T1000 (cell line): ENCODE data around the gene ICAM4.
"Not testable (repeated sequence)": the region's sequence is repeated elsewhere in the genome, so short reads cannot be mapped to it uniquely, and the experiment has no call there.

Experiments used
- DNase-seq: peaks from one replicate; lab custom pipeline; 2025; ENCODE audit warnings: mixed read lengths; lab: John Stamatoyannopoulos, UW

The ICAM4 gene, protein sequence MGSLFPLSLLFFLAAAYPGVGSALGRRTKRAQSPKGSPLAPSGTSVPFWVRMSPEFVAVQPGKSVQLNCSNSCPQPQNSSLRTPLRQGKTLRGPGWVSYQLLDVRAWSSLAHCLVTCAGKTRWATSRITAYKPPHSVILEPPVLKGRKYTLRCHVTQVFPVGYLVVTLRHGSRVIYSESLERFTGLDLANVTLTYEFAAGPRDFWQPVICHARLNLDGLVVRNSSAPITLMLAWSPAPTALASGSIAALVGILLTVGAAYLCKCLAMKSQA

DNA sequence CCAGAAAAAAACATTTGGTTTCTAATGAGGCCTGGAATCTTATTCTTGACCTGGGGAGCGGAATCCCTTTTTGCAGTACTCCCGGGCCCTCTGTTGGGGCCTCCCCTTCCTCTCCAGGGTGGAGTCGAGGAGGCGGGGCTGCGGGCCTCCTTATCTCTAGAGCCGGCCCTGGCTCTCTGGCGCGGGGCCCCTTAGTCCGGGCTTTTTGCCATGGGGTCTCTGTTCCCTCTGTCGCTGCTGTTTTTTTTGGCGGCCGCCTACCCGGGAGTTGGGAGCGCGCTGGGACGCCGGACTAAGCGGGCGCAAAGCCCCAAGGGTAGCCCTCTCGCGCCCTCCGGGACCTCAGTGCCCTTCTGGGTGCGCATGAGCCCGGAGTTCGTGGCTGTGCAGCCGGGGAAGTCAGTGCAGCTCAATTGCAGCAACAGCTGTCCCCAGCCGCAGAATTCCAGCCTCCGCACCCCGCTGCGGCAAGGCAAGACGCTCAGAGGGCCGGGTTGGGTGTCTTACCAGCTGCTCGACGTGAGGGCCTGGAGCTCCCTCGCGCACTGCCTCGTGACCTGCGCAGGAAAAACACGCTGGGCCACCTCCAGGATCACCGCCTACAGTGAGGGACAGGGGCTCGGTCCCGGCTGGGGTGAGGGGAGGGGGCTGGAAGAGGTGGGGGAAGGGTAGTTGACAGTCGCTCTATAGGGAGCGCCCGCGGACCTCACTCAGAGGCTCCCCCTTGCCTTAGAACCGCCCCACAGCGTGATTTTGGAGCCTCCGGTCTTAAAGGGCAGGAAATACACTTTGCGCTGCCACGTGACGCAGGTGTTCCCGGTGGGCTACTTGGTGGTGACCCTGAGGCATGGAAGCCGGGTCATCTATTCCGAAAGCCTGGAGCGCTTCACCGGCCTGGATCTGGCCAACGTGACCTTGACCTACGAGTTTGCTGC, at the start of gene ICAM4:
Gene ICAM4 (plus strand): TSS at position 153 of the 935 bp plus-strand sequence. CDS start 58 bp downstream, at position 211.
- no peak for DNase-seq

DNA sequence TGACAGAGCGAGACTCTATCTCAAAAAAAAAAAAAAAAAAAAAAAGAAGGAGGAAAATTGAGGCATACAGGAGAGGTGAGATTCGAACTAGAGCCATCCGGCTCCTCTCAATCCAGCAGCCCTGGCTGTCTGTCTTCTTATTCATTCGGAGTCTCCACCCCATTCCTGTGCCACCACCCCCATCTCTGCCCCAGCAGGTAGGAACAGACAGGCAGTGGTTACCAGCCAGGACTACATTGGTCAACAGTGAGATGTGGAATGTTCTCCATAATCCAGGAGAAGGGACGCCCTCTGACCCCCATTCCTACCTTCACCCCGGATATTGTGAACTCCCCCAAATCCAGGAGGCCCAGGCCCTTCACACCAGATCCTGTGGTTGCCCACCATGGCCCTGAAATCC, 49.1 kb upstream of the ICAM4 start:
- no peak for DNase-seq

DNA sequence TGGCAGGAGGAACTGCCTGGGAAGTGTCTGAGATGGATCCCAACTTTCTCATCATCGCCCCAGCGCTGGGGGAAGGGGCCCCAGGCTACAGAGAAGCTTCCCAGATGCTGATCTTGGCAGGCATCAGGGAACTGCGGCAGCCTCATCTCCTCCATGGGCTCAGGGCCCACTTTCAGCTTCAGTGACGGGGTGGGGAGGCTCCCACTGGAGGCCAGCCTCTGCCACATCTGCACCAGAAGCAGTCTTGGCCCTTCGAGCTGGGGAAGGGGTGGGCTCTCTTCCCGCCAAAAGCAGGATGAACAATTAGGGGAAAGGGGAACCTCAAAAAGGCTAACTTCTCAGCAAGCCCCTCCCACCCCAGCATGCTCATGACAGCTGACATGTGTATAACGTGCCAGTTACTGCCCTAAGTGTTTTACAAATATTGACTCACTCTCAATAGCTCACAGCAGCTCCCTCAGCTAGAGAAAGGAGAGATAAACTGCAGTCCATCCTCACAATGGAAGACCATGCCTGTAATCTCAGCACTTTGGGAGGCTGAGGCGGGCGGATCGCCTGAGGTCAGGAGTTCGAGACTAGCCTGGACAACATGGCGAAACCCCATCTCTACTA, 48.5 kb upstream of the ICAM4 start:
- no peak for DNase-seq

DNA sequence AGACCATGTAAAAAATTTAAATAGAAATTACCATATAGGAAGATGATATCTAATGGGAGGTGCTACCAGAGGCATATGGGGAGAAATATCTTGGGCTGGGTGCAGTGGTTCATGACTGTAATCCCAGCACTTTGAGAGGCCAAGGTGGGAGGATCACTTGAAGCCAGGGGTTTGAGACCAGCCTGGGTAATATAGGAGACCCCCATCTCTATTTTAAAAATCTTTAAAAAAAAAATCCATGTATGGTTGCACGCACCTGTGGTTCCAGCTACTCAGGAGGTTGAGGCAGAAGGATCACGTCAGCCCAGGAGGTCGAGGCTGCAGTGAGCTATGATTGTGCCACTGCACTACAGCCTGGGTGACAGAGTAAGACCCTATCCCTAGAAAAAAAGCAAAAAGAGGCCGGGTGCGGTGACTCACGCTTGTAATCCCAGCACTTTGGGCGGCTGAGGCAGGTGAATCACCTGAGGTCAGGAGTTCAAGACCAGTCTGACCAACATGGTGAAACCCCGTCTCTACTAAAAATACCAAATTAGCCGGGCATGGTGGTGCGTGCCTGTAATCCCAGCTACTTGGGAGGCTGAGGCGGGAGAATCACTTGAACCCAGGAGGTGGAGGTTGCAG, 44.8 kb upstream of the ICAM4 start:
- DNase-seq = not testable (repeated sequence)

DNA sequence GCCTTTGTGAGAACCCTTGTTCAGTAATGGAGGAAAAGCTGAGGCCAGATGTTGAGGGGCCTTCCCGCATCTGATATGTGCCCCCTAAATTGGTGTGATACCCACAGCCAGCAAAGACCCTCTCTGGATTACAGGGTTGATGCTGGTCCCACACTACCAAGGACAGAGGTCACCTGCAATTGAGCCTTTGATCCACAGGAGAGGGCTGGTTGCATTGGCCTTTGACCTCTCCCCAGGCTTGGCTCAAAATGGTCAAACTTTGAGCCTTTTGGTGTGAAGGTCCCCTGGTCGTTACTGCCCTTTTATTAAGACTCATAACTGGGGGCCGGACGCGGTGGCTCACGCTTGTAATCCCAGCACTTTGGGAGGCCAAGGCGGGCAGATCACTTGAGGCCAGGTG, 43.1 kb upstream of the ICAM4 start:
- DNase-seq = no peak

DNA sequence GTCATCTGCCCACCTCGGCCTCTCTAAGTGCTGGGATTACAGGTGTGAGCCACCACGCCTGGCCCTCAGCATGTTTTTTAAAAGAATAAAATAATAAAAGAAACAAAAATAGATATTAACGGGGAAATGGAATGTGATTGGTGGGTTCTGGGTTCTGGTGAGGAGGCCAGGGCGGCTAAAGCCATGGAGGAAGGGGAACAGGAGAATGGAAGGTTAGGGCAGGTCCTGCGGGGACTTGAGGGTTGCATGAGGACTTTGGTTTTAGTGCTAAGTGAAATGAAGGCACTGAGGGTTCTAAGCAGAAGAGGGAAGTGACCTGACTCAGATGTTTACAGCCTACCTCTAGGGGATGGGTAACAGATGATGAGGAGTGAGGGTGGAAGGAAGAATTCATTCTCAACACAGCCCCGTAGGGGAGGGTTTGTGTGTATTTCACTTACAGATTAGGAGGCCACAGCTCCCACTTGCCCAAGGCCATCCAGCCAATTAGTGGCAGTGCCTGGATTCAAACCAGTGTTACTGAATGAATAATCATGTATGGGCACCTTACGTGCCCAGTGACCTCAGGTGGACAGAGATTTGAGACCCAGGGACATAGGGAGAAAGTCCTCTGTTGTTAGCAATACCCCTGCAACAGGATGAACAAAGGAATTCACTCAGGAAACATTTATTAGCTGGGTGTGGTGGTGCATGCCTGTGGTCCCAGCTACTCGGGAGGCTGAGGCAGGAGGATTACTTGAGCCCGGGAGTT, 41.4 kb upstream of the ICAM4 start:
- no peak for DNase-seq

DNA sequence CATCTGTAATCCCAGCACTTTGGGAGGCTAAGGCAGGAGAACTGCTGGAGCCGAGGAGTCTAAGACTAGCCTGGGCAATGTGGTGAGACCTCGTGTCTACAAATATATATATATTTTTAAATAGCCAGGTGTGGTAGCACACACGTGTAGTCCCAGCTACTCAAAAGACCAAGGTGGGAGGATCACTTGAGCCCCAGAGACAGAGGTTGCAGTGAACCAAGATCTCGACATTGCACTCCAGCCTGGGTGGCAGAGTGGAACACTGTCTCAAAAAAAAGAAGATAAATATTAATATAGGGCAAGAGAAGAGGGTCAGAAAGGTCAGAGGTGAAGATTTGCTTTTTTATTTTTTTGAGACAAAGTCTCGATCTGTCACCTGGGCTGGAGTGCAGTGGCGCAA, 40.2 kb upstream of the ICAM4 start:
- no peak for DNase-seq

DNA sequence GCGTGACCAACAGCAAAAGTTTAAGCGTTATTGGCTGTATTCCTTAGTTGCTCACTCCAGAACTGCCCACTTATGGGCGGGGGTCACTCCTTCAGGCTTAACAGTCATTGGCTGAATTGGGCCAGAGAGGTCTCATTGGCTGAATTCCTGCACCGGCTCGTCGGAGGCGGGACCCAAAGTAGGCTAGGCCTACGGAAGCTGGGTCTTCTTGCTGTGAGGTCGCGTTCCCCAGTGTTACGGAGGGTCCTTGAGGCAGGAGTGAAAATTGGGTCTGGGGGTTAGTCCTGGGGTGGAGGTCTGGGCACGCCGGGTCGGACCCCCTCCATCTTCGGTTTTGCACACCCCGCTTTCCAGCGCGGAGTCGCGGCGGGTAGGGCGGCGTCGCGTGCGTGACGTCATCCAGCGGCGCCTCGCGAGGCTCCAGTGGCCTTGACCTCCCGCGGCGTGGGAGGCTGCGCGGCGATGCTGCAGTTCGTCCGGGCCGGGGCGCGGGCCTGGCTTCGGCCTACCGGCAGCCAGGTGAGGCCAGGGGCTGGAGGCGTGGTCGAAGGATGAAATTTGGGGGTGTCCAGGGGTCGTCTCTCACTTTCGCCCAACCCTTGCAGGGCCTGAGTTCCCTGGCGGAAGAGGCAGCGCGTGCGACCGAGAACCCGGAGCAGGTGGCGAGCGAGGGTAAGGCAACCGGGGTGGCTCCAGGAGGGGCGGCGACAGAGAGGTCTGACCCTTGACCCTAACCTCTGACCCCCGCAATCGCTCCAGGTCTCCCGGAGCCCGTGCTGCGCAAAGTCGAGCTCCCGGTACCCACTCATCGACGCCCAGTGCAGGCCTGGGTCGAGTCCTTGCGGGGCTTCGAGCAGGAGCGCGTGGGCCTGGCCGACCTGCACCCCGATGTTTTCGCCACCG, 34.7 kb upstream of the ICAM4 start, which contains the start of gene MRPL4:
Gene MRPL4 (plus strand): TSS at position 423 of the 903 bp plus-strand sequence. CDS start 40 bp downstream, at position 463.
- DNase-seq = peak; percentile 92

DNA sequence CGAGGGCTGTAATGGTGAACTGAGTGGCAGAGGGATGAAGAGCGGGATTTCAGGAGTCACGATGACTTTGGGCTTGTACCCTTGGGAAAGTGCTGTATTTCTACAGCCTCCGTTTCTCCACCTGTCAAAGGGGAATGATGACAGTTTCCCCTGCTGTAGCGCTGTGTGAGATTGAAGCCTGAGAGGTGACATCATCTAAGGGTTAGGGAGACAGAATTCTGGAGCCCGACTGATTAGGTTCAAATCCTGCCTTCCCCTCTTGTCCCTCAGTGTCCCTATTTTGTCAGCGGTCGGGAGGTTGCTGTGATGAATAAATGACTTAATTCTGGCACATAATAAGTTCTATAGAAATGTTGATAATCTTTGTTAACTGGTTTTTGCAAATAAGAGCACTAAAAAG, 34.0 kb upstream of the ICAM4 start:
- no peak for DNase-seq

DNA sequence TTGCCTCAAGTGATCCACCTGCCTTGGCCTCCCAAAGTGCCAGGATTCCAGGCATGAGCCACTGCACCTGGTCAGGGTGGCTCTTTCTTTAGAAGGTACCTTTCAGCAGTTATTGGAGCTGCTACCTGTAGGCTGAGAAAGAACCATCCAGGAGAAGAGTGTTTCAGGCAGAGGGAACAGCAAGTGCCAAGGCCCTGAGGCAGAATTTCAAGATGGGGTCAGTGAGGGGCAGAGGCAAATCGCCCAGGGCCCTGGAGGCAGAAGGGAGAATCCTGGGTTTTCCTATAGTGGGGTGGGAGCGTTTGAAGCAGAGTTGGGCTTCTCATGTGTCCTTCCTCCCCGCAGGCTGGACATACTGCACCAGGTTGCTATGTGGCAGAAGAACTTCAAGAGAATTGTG, 32.5 kb upstream of the ICAM4 start:
- DNase-seq = no peak

DNA sequence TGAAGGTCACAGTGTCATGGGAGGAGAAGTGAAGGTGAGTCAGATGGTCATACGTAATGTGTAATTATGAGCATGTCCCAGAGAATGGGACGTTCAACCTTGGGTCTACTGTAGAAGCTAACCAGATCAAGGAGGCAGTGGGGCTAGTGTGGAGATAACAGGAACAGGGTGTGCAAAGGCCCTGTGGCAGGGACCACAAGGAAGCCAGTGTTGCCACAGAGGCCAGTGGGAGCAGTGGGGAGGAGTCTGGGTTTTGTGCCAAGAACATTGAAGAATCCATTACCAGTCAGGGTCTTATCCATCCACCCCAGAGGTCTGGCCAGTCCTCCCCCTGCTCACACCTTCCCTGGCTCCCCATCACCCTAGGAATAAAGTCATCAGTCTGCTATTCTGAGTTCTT, 31.4 kb upstream of the ICAM4 start:
- no peak for DNase-seq

DNA sequence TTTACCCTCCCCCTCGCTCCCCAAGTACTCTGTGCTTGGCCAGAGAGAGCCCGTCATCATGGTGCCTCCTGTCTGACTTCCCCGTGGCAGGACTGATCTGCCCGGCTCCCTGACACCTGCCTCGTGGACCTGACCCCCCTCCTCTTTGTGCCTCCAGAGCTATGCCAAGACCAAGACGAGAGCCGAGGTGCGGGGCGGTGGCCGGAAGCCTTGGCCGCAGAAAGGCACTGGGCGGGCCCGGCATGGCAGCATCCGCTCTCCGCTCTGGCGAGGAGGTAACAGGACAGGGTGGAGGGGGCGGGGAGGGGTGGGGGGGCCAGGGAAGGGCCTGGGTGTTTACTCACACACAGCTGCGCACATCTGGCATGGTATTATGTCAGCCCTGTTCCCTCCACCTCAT, 30.2 kb upstream of the ICAM4 start:
- no peak for DNase-seq

DNA sequence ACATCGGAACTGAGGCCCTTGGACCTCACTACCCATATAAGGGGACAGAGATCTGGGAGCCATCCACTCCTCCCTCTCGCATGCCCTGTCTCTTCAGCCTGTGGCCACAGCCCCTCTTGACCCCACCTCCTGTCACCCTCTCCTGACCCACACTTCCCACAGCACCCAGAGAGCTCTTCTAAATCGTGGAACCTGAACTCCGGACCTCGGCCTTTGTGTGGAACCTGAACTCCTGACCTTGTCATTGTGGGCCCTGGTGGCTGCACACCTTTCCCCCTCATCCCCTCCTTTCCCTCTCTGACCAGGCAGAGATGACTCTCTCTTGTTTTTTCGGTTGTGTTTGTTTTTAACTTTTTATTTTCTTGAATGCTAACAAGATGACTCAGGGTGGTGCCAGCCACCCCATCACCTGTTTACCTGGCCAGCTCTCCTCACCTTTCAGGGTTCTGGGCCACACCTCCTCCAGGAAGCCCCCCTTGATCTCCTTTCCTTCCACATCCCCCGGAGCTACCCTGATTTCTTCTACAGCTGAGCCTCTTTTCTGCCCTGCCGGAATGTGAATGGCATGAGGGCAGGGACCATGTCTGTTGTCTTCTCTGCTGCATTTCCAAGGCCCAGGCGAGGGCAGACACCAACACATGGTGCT, 29.7 kb upstream of the ICAM4 start:
- DNase-seq = no peak

DNA sequence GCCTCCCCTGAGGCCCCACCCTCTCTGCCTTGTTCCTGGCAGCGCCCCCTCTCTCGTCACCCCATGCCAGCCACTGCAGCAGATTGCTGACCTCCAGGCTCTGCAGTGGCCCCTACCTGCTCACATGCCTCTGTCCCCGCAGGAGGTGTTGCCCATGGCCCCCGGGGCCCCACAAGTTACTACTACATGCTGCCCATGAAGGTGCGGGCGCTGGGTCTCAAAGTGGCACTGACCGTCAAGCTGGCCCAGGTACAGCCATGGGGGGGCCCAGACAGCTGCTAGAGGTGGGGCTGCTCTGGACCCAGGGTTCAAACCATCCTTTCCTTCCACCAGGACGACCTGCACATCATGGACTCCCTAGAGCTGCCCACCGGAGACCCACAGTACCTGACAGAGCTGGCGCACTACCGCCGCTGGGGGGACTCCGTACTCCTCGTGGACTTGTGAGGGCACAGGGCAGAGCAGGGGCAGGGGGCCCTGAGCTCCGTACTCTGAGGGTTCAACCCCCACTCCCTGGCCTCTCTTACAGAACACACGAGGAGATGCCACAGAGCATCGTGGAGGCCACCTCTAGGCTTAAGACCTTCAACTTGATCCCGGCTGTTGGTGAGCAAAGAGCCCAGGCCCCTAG, 28.6 kb upstream of the ICAM4 start:
- no peak for DNase-seq

DNA sequence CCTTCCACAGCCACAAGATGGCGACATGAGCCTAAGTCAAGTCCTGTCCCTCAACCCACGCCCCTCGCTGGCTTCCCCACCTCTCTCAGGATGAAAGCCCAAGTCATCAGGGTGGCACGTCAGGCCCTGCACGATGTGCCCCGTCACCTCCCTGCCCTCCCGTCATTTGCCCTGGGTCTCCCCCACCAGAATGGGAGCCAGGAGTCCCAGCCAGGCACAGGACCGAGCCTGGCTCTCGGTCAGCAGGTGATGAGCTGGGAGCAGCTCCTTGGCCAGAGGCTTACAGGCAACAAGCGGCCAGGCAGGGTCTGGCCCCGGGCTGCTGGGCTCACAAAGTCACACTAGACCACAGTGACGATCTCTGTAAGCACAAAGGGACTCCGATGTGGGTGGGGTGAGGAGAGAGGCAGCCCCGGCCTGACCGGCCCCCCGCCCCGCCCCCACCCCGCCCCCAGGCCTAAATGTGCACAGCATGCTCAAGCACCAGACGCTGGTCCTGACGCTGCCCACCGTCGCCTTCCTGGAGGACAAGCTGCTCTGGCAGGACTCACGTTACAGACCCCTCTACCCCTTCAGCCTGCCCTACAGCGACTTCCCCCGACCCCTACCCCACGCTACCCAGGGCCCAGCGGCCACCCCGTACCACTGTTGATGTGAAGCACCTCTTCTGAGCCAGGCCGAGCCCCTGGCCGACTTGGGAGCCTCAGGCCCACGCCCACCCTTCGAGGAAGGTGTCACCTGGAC, 27.4 kb upstream of the ICAM4 start:
- peak; percentile 54 for DNase-seq

DNA sequence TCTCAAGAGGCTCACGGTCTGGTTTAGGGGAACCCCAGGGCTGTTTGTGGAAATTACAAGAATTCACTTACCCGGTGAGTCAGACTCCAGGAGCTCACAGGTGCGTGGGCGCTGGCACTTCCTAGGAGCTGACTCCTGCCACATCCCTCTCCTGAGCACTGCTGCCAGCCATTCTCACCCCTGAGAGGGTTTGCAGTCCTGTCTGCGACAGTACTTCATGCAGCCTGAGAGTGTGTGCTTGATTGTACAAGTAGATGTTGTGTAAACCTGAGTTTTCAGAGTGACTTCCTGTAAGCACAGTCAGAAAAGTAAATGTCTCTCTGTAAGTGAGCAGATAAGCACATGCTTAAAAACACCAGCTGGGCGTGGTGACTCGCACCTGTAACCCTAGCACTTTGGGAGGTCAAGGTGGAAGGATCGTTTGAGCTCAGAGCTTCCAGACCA, 26.6 kb upstream of the ICAM4 start:
- no peak for DNase-seq

DNA sequence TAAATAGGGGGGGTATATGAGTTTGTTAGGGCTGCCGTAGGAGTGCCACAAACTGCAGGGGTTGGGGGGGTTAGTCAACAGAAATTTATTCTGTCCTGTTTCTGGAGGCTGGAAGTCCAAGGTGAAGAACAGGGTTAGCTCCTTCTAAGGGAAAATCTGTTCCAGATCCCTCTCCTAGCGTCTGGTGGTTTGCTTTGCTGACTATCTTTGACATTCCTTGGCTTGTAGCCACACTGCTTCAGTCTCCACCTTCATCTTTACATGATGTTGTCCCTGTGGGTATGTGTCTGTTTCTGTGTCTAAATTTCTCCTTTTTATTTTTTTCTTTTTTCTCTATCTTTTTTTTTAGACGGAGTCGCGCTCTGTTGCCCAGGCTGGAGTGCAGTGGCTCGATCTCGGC, 24.0 kb upstream of the ICAM4 start:
- DNase-seq = no peak

DNA sequence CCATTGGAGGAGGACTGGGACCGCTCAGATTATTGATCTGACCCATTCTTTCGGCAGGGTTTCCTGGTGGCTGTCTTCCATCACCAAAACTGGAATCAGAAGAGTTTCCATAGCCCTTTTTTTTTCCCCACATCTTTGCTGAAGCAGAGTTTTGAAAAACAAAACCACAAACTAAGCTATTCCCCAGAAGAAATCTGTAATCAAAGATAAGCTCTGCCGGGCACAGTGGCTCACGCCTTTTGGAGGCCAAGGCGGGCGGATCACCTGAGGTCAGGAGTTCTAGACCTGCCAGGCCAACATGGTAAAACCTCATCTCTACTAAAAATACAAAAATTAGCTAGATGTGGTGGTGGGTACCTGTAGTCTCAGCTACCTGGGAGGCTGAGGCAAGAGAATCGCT, 20.0 kb upstream of the ICAM4 start:
- no peak for DNase-seq

DNA sequence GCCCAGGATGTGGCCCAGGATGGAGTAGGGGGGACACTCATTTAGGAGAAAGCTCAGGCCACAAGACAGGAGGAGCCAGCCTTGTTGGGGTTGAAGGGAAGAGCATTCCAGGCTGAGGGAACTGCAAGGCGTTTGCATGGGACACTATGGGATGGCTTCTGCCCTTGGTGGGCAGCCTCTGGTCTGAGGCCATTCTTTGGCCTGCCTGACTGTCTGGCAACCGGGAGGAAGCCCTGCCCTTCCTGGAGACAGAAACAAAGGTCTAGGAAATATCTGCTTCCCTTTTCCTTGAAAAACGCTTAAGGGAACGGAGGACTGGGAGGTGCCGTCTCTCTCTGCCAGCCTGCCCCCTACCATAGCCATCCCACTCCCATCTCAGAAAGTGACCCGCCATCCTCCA, 18.7 kb upstream of the ICAM4 start:
- no peak for DNase-seq
